Osteocyte (in vitro differentiated cells): Measurements from ENCODE around the gene SLC5A10. TPM values are rescaled to one million over a fixed set of nuclear protein-coding genes. Genes with fewer than 3 reads are reported as not detected.

Experiments used
- DNase-seq: peaks from one replicate; pipeline ENCODE4 v3.0.0; 2021; ENCODE audit warnings: mixed read lengths; ENCODE audit not compliant: unreplicated experiment; ENCODE audit errors: extremely low spot score
- H3K27ac Mint-ChIP-seq: one replicate; pipeline ENCODE4 v1.8.0; 2021; ENCODE audit warnings: mild to moderate bottlenecking, mixed read lengths; ENCODE audit not compliant: unreplicated experiment
- H3K27me3 Mint-ChIP-seq: one replicate; pipeline ENCODE4 v1.8.0; 2021; ENCODE audit warnings: mixed read lengths; ENCODE audit not compliant: unreplicated experiment
- H3K36me3 Mint-ChIP-seq: one replicate; pipeline ENCODE4 v1.8.0; 2021; ENCODE audit warnings: mixed read lengths; ENCODE audit not compliant: unreplicated experiment
- H3K4me1 Mint-ChIP-seq: one replicate; pipeline ENCODE4 v1.8.0; 2021; ENCODE audit warnings: mixed read lengths; ENCODE audit not compliant: unreplicated experiment
- H3K4me3 Mint-ChIP-seq: one replicate; pipeline ENCODE4 v1.8.0; 2021; ENCODE audit warnings: mild to moderate bottlenecking, moderate library complexity, mixed read lengths; ENCODE audit not compliant: unreplicated experiment
- H3K9me3 Mint-ChIP-seq: one replicate; pipeline ENCODE4 v1.8.0; 2021; ENCODE audit warnings: mixed read lengths; ENCODE audit not compliant: unreplicated experiment
- CTCF ChIP-seq: fragments of 200-600 bp; sonication (generic); IDR thresholded peaks from 2 replicates; pipeline ENCODE4 v1.5.0; 2021; ENCODE audit warnings: antibody characterized with exemption, mild to moderate bottlenecking, moderate library complexity
- total RNA-seq: library from RNA; stranded (reverse); gene quantifications from 2 replicates; pipeline ENCODE4 v1.2.1, GENCODE V29; 2021

Gene SLC5A10
- total RNA-seq, 1 donor from 2014 or later = not detected

DNA sequence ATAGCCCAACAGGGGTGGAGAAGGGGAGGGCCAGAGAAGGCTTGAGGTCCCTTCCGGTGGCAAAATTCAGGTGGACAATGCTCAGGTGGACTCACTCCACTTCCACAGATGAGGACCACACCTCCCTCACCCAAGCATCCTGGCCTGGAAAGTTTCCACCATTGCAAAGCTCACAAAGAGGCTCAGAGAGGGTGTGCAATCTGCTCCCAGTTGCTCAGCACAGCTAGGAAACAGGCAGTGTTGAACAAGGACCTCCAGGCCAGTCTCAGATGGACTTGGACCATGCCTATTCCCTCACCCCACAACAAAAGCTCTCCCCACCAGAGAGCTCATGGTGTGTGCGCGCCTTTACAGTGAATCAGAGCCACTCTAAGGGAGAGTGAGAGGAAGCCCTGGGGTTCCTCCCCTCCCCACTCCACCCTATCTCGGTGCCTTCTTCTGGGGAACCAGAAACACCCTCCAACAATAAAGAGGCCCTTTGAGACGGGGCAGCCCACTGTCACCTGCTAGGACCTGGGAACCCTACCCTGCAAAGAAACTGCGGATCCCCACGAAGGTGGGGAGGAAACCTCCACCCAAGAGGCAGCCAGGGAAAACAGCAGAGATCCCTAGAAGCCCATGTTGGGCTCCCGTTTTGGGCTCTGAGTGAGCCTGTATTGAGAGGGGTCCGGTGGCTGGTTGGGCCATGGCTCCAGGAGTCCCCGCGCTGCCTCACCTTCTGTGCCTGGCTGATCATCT, 51.0 kb downstream of the SLC5A10 start:
- no peak overlapping the region for H3K27ac Mint-ChIP-seq
- no peaks in the 10 kb centered on the region for H3K36me3 Mint-ChIP-seq
- TF ChIP-seq CTCF = no peak
- H3K27me3 Mint-ChIP-seq = no peaks in the 10 kb centered on the region
- no peak for DNase-seq
- no peaks in the 10 kb centered on the region for H3K9me3 Mint-ChIP-seq
- peak overlapping the region; percentile 59 for H3K4me3 Mint-ChIP-seq
- peaks cover 5% of the 10 kb centered on the region for H3K4me1 Mint-ChIP-seq

- Mint-ChIP-seq H3K27ac (peak overlapping the region; percentile 31), H3K4me3 (peak overlapping the region; percentile 78), H3K9me3 (no peaks in the 10 kb centered on the region), H3K4me1 (peaks cover 5% of the 10 kb centered on the region), H3K36me3 (no peaks in the 10 kb centered on the region), H3K27me3 (no peaks in the 10 kb centered on the region)
- DNase-seq = no peak
- TF ChIP-seq CTCF = no peak
These were observed 51.8 kb downstream of the SLC5A10 start for GRCh38 chr17:19003543-19004420.

DNA sequence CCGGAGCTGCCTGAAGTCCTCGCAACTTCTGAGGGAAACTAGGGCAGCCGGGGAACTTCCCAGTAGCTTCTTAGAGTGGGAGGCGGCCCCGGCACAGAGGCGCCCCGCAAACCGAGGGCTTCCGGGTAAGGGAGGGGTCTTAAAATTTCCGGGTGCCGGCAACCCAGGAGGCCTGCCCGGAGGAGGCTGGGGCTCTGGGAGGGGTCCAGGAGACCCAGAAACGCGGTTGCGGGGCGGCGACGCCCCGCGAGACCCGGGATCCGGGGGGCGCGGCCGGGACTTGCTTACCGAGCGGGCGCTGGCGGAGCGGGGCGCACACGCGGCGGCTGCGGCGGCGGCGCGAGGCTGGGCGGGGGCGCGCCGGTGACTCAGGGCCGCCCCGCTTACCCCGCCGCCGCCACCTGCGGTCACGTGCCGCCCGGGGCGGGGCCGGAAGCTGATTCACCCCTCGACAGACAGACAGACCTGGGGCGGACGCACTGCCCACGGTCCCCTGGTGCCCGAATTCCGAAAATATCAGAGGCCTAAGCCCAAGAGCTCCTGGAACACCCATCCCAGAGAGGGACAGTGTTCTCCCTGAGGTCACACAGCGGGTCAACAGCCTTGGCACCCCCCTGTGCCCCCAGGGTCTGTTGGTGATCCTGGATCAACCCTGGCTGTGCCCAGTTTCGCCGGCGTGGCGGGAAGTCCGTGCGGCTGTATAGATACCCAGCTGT, 52.6 kb downstream of the SLC5A10 start, which contains the start of gene FAM83G:
Gene FAM83G, minus strand, starts transcription at position 344 of the 716 bp plus-strand sequence. CDS start 723 bp downstream, outside the sequence.
- Mint-ChIP-seq H3K9me3 (no peaks in the 10 kb centered on the region), H3K4me3 (peak within 1 kb of the TSS; percentile 78), H3K4me1 (peaks cover 5% of the 10 kb centered on the region), H3K27me3 (no peaks in the 10 kb centered on the region), H3K36me3 (no peaks in the 10 kb centered on the region), H3K27ac (peak within 1 kb of the TSS; percentile 31)
- DNase-seq = no peak
- no peak for TF ChIP-seq CTCF

- Mint-ChIP-seq H3K4me1 (peaks cover 5% of the 10 kb centered on the region), H3K27me3 (no peaks in the 10 kb centered on the region), H3K27ac (no peak overlapping the region), H3K36me3 (no peaks in the 10 kb centered on the region), H3K4me3 (peak overlapping the region; percentile 66), H3K9me3 (no peaks in the 10 kb centered on the region)
- DNase-seq = no peak
- no peak for TF ChIP-seq CTCF
These were observed 53.3 kb downstream of the SLC5A10 start for GRCh38 chr17:19005137-19005773.
